ENCODE results near the gene MYEOV. TPM values are rescaled to one million over a fixed set of nuclear protein-coding genes. Genes with fewer than 3 reads are reported as not detected.

MYEOV gene
- total RNA-seq, 4 donors from 2014 or later: 0.35 to 1.4 TPM; not detected in 2

- H3K4me3 ChIP-seq: no peak overlapping the region
- intact Hi-C loops (cut with DNase I; ENCODE audit: low total_unique reads): loop anchor here (10.0 kb wide), 1 partner anchor 354 kb away; the partner anchor contains the start of gene CCND1
- H3K36me3 ChIP-seq: no peaks in the 10 kb centered on the region
- DNase-seq: no peak
- H3K27ac ChIP-seq: no peak overlapping the region
- no peak for TF ChIP-seq POLR2A (IDR thresholded peaks at IDR 0.05)
- TF ChIP-seq CTCF (IDR thresholded peaks at IDR 0.05): no peak
- H3K27me3 ChIP-seq: no peaks in the 10 kb centered on the region
- H3K9me3 ChIP-seq: no peaks in the 10 kb centered on the region
- H3K4me1 ChIP-seq: no peaks in the 10 kb centered on the region
Observed at GRCh38 chr11:69290806-69291205, 3.1 kb upstream of the MYEOV start.

- Histone ChIP-seq H3K4me3 (no peak overlapping the region), H3K4me1 (no peaks in the 10 kb centered on the region), H3K27me3 (no peaks in the 10 kb centered on the region), H3K27ac (no peak overlapping the region), H3K9me3 (no peaks in the 10 kb centered on the region), H3K36me3 (no peaks in the 10 kb centered on the region)
- DNase-seq: no peak
- TF ChIP-seq CTCF (IDR thresholded peaks at IDR 0.05): no peak
- TF ChIP-seq POLR2A (IDR thresholded peaks at IDR 0.05): no peak
- intact Hi-C loops (cut with DNase I; ENCODE audit: low total_unique reads): loop anchor here (10.0 kb wide), 1 partner anchor 353 kb away; the partner anchor contains the start of gene CCND1
Observed at GRCh38 chr11:69291459-69292110, 2.4 kb upstream of the MYEOV start.

- H3K27me3 ChIP-seq: no peaks in the 10 kb centered on the region
- no peak overlapping the region for H3K4me3 ChIP-seq
- no peaks in the 10 kb centered on the region for H3K36me3 ChIP-seq
- intact Hi-C loops (cut with DNase I; ENCODE audit: low total_unique reads): loop anchor here (10.0 kb wide), 1 partner anchor 353 kb away; the partner anchor contains the start of gene CCND1
- no peak overlapping the region for H3K27ac ChIP-seq
- no peak for DNase-seq
- TF ChIP-seq CTCF (IDR thresholded peaks at IDR 0.05) (peak in 3 of 4 experiments; percentile 36 to 65 (median 60)), POLR2A (IDR thresholded peaks at IDR 0.05) (no peak)
- peaks cover 0 to 5% of the 10 kb centered on the region in 2 donors for H3K4me1 ChIP-seq
- no peaks in the 10 kb centered on the region for H3K9me3 ChIP-seq
Observed at GRCh38 chr11:69292221-69292648, 1.7 kb upstream of the MYEOV start.

GRCh38 chr11:69293087-69293486 lies 868 bp upstream of the MYEOV start:
- no peaks in the 10 kb centered on the region for H3K27me3 ChIP-seq
- intact Hi-C loops (cut with DNase I; ENCODE audit: low total_unique reads): loop anchor here (10.0 kb wide), 1 partner anchor 352 kb away; the partner anchor contains the start of gene CCND1
- no peaks in the 10 kb centered on the region for H3K9me3 ChIP-seq
- H3K4me1 ChIP-seq: peaks cover 0 to 14% of the 10 kb centered on the region in 2 donors
- H3K36me3 ChIP-seq: no peaks in the 10 kb centered on the region
- no peak overlapping the region for H3K27ac ChIP-seq
- no peak for DNase-seq
- no peak overlapping the region for H3K4me3 ChIP-seq
- no peak for TF ChIP-seq CTCF (IDR thresholded peaks at IDR 0.05)
- TF ChIP-seq POLR2A (IDR thresholded peaks at IDR 0.05): no peak

- no peak for TF ChIP-seq CTCF (IDR thresholded peaks at IDR 0.05)
- no peak for TF ChIP-seq POLR2A (IDR thresholded peaks at IDR 0.05)
- no peaks in the 10 kb centered on the region for H3K36me3 ChIP-seq
- intact Hi-C loops (cut with DNase I; ENCODE audit: low total_unique reads): loop anchor here (10.0 kb wide), 1 partner anchor 350 kb away; the partner anchor contains the start of gene CCND1
- no peak overlapping the region for H3K4me3 ChIP-seq
- no peaks in the 10 kb centered on the region for H3K27me3 ChIP-seq
- no peaks in the 10 kb centered on the region for H3K9me3 ChIP-seq
- peaks cover 0 to 14% of the 10 kb centered on the region in 2 donors for H3K4me1 ChIP-seq
- H3K27ac ChIP-seq: no peak overlapping the region
- DNase-seq: no peak
Observed at GRCh38 chr11:69294571-69295078, 670 bp downstream of the MYEOV start.

Data from uterus (tissue), 4 donors.